ENCODE measurements around the gene PPP1R15B. TPM values are rescaled to one million over a fixed set of nuclear protein-coding genes. Genes with fewer than 3 reads are reported as not detected.
A peak's percentile ranks its signal among the peaks of the same experiment; 100 is the strongest.

PPP1R15B gene
- total RNA-seq, 2 experiments from 2014 or later: 64.7 to 66.0 TPM

DNA sequence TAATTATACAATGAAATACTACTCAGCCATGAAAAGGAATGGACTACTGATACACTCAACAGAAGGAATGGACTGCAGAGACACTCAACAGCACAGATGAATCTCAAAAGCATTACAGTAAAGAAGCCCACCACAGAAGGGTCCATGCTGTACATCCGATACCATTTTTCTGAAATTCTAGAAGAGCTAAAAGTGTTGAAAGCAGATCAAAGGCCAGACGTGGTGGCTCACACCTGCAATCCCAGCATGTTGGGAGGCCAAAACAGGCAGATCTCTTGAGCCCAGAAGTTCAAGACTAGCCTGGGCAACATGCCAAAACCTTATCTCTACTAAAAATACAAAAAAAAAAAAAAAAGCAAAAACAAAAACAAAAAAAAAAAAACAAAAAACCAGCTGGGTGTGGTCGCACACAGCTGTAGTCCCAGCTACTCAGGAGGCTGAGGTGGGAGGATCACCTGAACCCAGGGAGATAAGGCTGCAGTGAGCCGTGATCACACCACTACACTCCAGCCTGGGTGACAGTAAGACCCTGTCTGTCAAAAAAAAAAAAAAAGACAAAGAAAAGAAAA, 15.5 kb downstream of the PPP1R15B start:
- ChIA-PET POLR2A (no interaction called here), CTCF (interaction anchor here (1.2 to 6.8 kb wide), 4 partner anchors 10 to 33 kb away, joined by 4 to 122 read pairs (median 41); no protein-coding TSS in a partner anchor)
- Mint-ChIP-seq H3K9me3 (ENCODE audit: insufficient read depth) (no peaks in the 10 kb centered on the region), H3K27ac (no peak overlapping the region), H3K4me1 (ENCODE audit: low read depth) (peaks cover 5% of the 10 kb centered on the region), H3K4me3 (no peak overlapping the region), H3K27me3 (ENCODE audit: low read depth) (no peaks in the 10 kb centered on the region), H3K36me3 (ENCODE audit: low read depth) (peaks cover 38% of the 10 kb centered on the region)
- ATAC-seq: no peak
- no peak for DNase-seq

DNA sequence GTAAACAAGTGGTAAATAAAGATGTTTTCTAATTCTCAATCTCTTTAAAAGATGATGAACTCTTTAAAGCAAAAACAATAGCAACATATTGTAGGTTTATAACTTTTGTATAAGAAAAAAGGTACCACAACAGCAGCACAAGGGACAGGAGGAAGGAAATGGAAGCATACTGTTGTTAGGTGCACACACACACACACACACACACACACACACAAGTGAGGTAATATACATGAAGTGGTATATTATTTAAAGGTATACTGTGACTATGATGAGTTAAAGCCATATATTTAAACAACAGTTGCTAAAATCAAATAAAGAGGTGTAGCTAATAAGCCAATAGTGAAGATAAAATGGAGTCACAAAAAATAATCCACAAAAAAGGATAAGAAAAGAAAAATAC, 20.0 kb downstream of the PPP1R15B start:
- DNase-seq: no peak
- Mint-ChIP-seq H3K36me3 (ENCODE audit: low read depth) (peaks cover 9% of the 10 kb centered on the region), H3K27me3 (ENCODE audit: low read depth) (no peaks in the 10 kb centered on the region), H3K9me3 (ENCODE audit: insufficient read depth) (no peaks in the 10 kb centered on the region), H3K27ac (no peak overlapping the region), H3K4me3 (no peak overlapping the region), H3K4me1 (ENCODE audit: low read depth) (peaks cover 3% of the 10 kb centered on the region)
- ATAC-seq: no peak
- ChIA-PET POLR2A (interaction anchor here (0.6 to 0.9 kb wide), 2 partner anchors 17 to 105 kb away, joined by 3 read pairs; no protein-coding TSS in a partner anchor), CTCF (interaction anchor here (1.4 kb wide), 1 partner anchor 133 kb away, joined by 3 read pairs; no protein-coding TSS in a partner anchor)

DNA sequence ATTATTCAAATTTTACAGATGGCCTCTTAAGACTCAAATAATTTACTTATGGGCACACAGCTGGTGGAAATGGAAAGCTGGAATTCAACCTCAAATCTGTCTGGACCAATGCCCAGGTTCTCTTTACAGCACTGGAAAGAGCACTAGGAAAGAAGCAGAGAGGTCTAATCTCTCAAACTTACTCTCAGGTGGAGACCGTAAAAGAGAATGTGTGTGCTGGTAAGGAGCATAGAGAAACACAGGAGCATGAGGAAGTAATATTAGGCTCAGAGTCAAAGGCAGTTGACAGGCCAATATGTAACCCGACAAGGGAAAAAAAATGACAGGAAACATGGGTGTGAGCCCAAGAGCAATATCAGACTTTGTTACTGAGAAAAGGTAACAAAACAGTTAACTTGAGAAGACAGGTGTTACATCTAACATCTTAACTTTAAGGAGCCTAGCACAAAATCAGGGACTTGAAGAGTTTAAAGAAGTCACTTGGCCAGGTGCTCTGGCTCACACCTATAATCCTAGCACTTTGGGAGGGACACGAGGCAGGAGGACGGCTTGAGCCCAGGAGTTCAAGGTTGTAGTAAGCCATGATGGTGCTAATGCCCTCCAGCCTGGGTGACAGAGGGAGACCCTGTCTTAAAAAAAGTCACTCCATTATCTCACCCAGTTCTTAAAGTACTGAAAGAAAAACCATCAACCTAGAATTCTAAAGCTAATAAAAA, 20.7 kb downstream of the PPP1R15B start:
- Mint-ChIP-seq H3K4me3 (no peak overlapping the region), H3K9me3 (ENCODE audit: insufficient read depth) (no peaks in the 10 kb centered on the region), H3K27ac (no peak overlapping the region), H3K27me3 (ENCODE audit: low read depth) (no peaks in the 10 kb centered on the region), H3K36me3 (ENCODE audit: low read depth) (peaks cover 7% of the 10 kb centered on the region), H3K4me1 (ENCODE audit: low read depth) (peaks cover 3% of the 10 kb centered on the region)
- no peak for DNase-seq
- POLR2A ChIA-PET: no interaction called here
- CTCF ChIA-PET: interaction anchor here (0.6 to 3.9 kb wide), 2 partner anchors 8 to 17 kb away, joined by 3 to 37 read pairs; no protein-coding TSS in a partner anchor
- no peak for ATAC-seq

DNA sequence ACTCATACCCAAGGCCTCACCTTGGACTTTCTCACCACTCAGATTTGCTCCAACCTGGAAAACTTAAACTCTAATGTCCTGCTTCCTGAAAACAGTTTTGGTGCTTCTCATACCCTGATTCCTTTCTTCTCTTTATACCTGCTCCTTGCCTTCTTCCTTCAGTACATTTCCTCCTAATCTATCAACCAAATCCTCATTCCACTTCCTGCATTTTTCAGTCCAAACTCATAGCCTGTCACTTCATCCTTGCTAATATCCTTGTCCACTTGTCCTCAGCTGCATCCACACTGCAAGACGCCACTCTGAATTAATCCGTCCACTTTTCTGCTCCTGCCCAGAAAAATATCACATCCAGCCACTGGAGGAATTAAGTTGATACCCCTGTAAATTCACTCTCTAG, 25.9 kb downstream of the PPP1R15B start:
- no peaks in the 10 kb centered on the region for H3K36me3 Mint-ChIP-seq (ENCODE audit: low read depth)

DNA sequence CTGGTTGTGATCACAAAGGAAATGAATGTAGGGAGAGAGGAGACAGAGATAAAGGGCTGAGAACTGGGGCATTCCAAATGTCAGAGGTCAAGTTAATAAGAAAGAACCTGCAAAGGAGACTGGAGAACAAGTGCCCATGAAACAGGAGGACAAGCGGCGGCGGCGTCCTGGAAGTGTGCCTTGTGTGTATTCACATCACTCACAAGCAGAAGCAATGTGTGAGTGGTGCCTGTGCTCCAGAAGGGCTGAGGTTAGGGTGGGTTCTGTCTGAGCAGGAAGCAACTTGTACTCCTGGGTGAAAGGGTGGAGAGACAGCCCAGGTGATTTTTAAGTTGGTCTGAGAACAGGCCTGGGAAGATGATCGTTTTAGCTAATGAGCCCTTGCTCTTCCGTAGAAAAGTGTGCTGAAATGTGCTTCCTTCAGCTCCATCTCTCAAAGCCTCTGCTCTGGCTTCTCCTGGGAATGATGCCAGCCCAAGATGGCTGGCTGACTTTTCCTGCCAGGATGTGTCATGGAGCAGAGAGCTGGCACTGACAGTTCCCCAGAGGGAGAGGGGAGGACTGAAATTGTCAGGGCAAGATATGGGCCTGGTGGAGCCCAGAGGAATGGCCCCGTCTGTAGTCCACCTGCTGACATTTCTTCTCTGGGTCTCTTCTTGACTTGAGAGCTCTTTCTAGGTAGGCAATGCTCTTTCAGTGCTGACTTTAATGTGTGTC, 26.8 kb downstream of the PPP1R15B start:
- H3K4me3 Mint-ChIP-seq: no peak overlapping the region
- ATAC-seq (no peak), DNase-seq (no peak)
- H3K27ac Mint-ChIP-seq: no peak overlapping the region
- H3K36me3 Mint-ChIP-seq (ENCODE audit: low read depth): no peaks in the 10 kb centered on the region
- ChIA-PET CTCF (interaction anchor here (2.0 to 2.7 kb wide), 2 partner anchors 13 to 119 kb away, joined by 4 to 40 read pairs; no protein-coding TSS in a partner anchor), POLR2A (interaction anchor here (1.1 kb wide), 1 partner anchor 14 kb away, joined by 3 read pairs; no protein-coding TSS in a partner anchor)
- no peaks in the 10 kb centered on the region for H3K9me3 Mint-ChIP-seq (ENCODE audit: insufficient read depth)
- H3K27me3 Mint-ChIP-seq (ENCODE audit: low read depth): peaks cover 6% of the 10 kb centered on the region
- peaks cover 5% of the 10 kb centered on the region for H3K4me1 Mint-ChIP-seq (ENCODE audit: low read depth)

More for the DNA sequence above, 25.9 kb downstream of the PPP1R15B start:
- Mint-ChIP-seq H3K4me3 (no peak overlapping the region), H3K27me3 (ENCODE audit: low read depth) (peaks cover 2% of the 10 kb centered on the region), H3K4me1 (ENCODE audit: low read depth) (peaks cover 5% of the 10 kb centered on the region), H3K9me3 (ENCODE audit: insufficient read depth) (no peaks in the 10 kb centered on the region), H3K27ac (no peak overlapping the region)
- DNase-seq: peak; percentile 0
- ChIA-PET CTCF (interaction anchor here (1.1 to 2.7 kb wide), 3 partner anchors 12 to 118 kb away, joined by 3 to 40 read pairs (median 4); no protein-coding TSS in a partner anchor), POLR2A (no interaction called here)
- no peak for ATAC-seq

DNA sequence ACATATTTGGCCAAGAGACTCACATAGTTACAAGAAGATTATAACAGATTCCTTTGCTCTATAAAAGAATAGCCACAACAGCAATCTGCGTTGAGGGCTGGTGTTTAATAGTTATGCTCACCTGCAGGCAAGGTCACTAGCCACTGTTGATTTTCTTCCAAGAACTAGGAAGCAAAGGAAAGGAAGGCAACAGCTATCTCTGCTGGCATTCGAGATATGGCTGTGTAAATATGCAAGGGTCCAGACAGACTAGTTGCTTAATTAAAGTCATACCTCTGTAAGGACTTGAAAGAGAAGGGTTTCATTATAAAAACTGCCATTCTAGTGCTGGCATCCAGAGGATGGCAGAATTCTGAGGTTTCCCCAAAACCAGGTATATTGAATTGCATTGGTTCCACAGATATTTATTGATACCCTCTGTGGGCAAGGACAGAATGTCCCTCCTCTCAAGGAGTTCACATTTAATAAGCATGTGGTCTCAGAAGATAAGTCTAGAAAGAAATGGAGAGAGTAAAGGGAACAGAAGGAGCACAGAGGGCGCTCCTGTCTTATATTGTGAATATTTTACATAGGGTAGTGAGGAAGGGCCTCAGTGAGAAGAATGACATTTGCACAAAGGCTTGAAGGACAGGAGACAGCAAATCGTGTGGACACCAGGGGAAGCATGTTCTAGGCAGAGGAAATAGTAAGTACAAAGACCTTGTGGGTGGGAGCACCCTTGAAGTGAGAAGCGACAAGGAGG, 28.3 kb downstream of the PPP1R15B start:
- no peak overlapping the region for H3K4me3 Mint-ChIP-seq
- H3K4me1 Mint-ChIP-seq (ENCODE audit: low read depth): peaks cover 7% of the 10 kb centered on the region
- H3K27me3 Mint-ChIP-seq (ENCODE audit: low read depth): peaks cover 16% of the 10 kb centered on the region
- no peaks in the 10 kb centered on the region for H3K36me3 Mint-ChIP-seq (ENCODE audit: low read depth)
- ChIA-PET CTCF (interaction anchor here (1.2 to 9.5 kb wide), 5 partner anchors 13 to 424 kb away, joined by 5 to 122 read pairs (median 10); no protein-coding TSS in a partner anchor), POLR2A (no interaction called here)
- H3K27ac Mint-ChIP-seq: no peak overlapping the region
- no peak for ATAC-seq
- H3K9me3 Mint-ChIP-seq (ENCODE audit: insufficient read depth): no peaks in the 10 kb centered on the region
- DNase-seq: no peak

DNA sequence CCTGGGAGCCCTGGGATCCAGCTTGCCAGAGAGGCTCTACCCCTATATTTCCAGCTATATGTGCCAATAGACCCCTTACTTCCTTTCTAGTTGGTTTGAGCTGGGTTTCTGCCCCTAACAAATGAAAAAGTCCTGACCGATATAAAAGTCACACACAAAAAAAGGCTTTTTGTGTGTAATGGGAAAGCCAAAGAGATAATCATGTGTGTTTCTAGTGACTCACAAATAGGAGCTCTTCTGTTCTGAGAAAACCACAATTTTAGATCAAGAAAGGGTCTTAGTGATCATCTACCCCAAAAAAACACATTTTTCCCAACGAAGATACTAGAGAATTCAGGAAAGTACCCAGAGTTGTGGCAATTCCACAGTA, 28.9 kb downstream of the PPP1R15B start:
- Mint-ChIP-seq H3K27ac (no peak overlapping the region), H3K4me3 (no peak overlapping the region), H3K4me1 (ENCODE audit: low read depth) (peaks cover 13% of the 10 kb centered on the region), H3K27me3 (ENCODE audit: low read depth) (peaks cover 22% of the 10 kb centered on the region), H3K36me3 (ENCODE audit: low read depth) (no peaks in the 10 kb centered on the region), H3K9me3 (ENCODE audit: insufficient read depth) (no peaks in the 10 kb centered on the region)
- ChIA-PET POLR2A (no interaction called here), CTCF (interaction anchor here (0.7 to 9.5 kb wide), 9 partner anchors 10 to 424 kb away, joined by 3 to 122 read pairs (median 5); no protein-coding TSS in a partner anchor)
- ATAC-seq (no peak), DNase-seq (no peak)

DNA sequence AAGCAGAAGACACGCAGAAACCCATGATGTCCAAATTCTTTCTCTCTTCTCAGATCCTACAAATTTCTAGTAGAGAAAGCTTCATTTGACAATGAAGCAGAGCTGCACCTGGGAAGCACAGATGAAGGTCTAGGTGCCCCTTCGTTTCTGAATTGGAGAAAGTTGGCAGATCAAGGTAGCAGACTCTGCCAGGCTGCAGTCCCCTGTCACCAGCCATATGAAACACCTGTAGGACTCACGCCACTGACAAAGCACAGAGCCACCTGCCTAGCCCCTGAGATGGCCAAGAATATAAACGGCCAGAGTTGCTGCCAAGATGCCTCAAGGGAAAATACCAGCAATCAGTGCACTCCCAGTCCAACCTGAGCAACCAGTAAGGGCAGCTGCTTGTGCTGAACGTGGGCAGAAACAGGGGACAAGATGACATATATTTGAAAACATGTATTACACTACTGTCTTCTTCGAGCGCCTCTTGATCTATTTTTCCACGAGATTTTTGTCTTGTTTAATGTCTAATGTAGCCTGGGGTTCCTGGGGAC, 31.3 kb downstream of the PPP1R15B start:
- ATAC-seq (no peak), DNase-seq (no peak)
- Mint-ChIP-seq H3K27me3 (ENCODE audit: low read depth) (peaks cover 26% of the 10 kb centered on the region), H3K4me1 (ENCODE audit: low read depth) (peaks cover 13% of the 10 kb centered on the region), H3K36me3 (ENCODE audit: low read depth) (no peaks in the 10 kb centered on the region), H3K4me3 (no peak overlapping the region), H3K27ac (no peak overlapping the region), H3K9me3 (ENCODE audit: insufficient read depth) (no peaks in the 10 kb centered on the region)
- ChIA-PET POLR2A (no interaction called here), CTCF (interaction anchor here (0.8 to 9.5 kb wide), 4 partner anchors 16 to 217 kb away, joined by 3 to 122 read pairs (median 22); no protein-coding TSS in a partner anchor)

DNA sequence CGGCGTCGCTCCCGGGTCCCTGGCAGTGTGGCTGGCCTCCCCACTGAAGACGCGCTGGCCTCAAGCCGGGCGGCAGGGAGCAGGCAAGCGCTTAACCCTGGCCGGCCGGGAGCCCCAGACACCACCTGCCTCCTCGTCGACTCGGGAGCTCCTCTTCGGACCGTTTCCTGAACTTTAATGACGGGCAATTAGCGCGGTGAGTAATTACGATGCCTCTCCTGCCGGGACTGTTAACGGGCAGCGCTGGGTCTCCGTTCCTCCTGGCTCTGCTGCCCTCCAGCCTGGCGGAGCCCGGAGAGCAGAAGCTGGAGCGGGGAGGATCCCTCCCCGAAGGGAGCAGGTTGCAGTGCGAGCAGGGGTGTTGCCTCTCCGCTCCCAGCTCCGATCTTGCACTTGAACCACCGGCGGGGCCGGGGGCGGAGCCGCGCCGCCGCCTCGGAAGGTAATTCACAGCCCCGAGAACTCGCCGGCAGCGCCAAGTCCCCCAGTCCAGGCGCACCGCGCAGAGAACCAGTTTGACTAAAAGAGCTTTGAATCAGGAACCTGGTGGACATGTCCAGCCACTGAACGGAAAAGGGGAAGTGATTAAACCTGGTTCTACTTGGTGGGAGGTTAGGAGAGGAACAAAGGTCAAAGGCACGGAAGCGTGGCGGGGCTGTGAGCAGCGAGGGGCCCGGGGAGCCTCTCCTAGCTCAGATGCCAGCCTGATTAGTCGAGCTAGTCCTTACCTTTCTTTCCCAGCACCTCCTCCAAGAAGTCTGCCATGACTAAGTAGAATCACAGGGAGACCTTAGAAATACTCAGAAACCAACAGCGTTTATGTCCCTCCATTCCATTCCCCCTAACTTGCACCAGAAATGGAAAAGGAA, 33.6 kb downstream of the PPP1R15B start:
- POLR2A ChIA-PET: interaction anchor here (1.4 kb wide), 1 partner anchor 33 kb away, joined by 4 read pairs; no protein-coding TSS in a partner anchor
- H3K4me1 Mint-ChIP-seq (ENCODE audit: low read depth): peaks cover 13% of the 10 kb centered on the region
- H3K27ac Mint-ChIP-seq: no peak overlapping the region
- peak overlapping the region; percentile 77 for H3K4me3 Mint-ChIP-seq
- peaks cover 26% of the 10 kb centered on the region for H3K27me3 Mint-ChIP-seq (ENCODE audit: low read depth)
- DNase-seq (peak; percentile 52), ATAC-seq (peak; percentile 82)
- no peaks in the 10 kb centered on the region for H3K9me3 Mint-ChIP-seq (ENCODE audit: insufficient read depth)
- CTCF ChIA-PET: interaction anchor here (1.2 to 9.5 kb wide), 6 partner anchors 11 to 215 kb away, joined by 3 to 122 read pairs (median 5); no protein-coding TSS in a partner anchor
- no peaks in the 10 kb centered on the region for H3K36me3 Mint-ChIP-seq (ENCODE audit: low read depth)
